GM12878 (cell line): Measurements from ENCODE around the gene TMEM161A. TPM values are rescaled to one million over a fixed set of nuclear protein-coding genes. Genes with fewer than 3 reads are reported as not detected.
A peak's percentile ranks its signal among the peaks of the same experiment; 100 is the strongest.

ENCODE experiments used
- FOXK2 ChIP-seq: fragments of 450-650 bp; IDR thresholded peaks from 2 replicates; pipeline ENCODE4 v1.6.1; 2017; ENCODE audit warnings: mild to moderate bottlenecking, moderate library complexity
- GABPA ChIP-seq: IDR thresholded peaks from 2 replicates; pipeline ENCODE4 v1.6.1; 2014; ENCODE audit warnings: antibody characterized with exemption, low read depth, mild to moderate bottlenecking, inconsistent platforms
- HDAC2 ChIP-seq: fragments of 200-600 bp; sonication (generic); IDR thresholded peaks from 2 replicates; pipeline ENCODE4 v1.6.1; 2017
- STAT1 ChIP-seq: fragments of 450-650 bp; conservative IDR thresholded peaks from 2 replicates; pipeline ENCODE4 v1.6.1; 2014; ENCODE audit warnings: antibody characterized with exemption, mild to moderate bottlenecking
- SUZ12 ChIP-seq: fragments of 200-600 bp; sonication (generic); IDR thresholded peaks from one replicate; pipeline ENCODE4 v1.6.1; 2018; ENCODE audit warnings: antibody characterized with exemption, mild to moderate bottlenecking; ENCODE audit not compliant: unreplicated experiment
- TARDBP ChIP-seq: IDR thresholded peaks from 2 replicates; pipeline ENCODE4 v1.6.1; 2016; ENCODE audit warnings: borderline replicate concordance
- polyA plus RNA-seq, 11 experiments: library from polyadenylated mRNA; depleted of rRNA in 4 of 11; unstranded in 6 of 11; stranded (reverse) in 5 of 11; fragments of >200 nt; fragmentation: Nextera tagmentation in 4 of 11; fragmentation: Illumina TruSeq in 1 of 11; extraction: Ambion mirVana in 4 of 11; extraction: Trizol in 1 of 11; gene quantifications; 1 replicate in 1 of 11; 2 replicates in 10 of 11; pipeline versions ENCODE4 v1.2.1 to v1.2.3, GENCODE V29; 2011 to 2016; ENCODE audit warnings: inconsistent platforms in 2 of 11, missing spikeins in 2 of 11, low read depth in 1 of 11
- total RNA-seq, 4 experiments: library from RNA; depleted of rRNA in 3 of 4; stranded (reverse); fragments of >200 nt in 3 of 4; fragmentation: Illumina TruSeq in 1 of 4; extraction: Trizol in 1 of 4; gene quantifications; 2 replicates each; pipeline versions ENCODE4 v1.2.1 to v1.2.3, GENCODE V29; 2013 to 2021
- TF ChIP-seq, protein P1 (sequence below): fragments of 450-650 bp; formaldehyde crosslinking; IDR thresholded peaks from 2 replicates; pipeline ENCODE4 v1.4.0; 2020; ENCODE audit warnings: mild to moderate bottlenecking, moderate library complexity
- TF ChIP-seq, protein P2 (sequence below): fragments of 450-650 bp; conservative IDR thresholded peaks from 2 replicates; pipeline ENCODE4 v1.6.1; 2017; ENCODE audit warnings: mild to moderate bottlenecking, moderate library complexity
- TF ChIP-seq, protein P3 (sequence below): fragments of 450-650 bp; formaldehyde crosslinking; IDR thresholded peaks from 2 replicates; pipeline ENCODE4 v1.5.0; 2022; ENCODE audit warnings: mild to moderate bottlenecking, missing genetic modification characterization
- TF ChIP-seq, protein P4 (sequence below): fragments of 450-650 bp; IDR thresholded peaks from 2 replicates; pipeline ENCODE4 v1.6.1; 2016; ENCODE audit warnings: mild to moderate bottlenecking
- TF ChIP-seq, protein P5 (sequence below): fragments of 150-350 bp; IDR thresholded peaks from 2 replicates; pipeline ENCODE4 v1.6.1; 2016; ENCODE audit warnings: low read depth, low read length
- TF ChIP-seq, protein P6 (sequence below): IDR thresholded peaks from 2 replicates; pipeline ENCODE4 v1.6.1; 2011; ENCODE audit warnings: borderline replicate concordance, low read depth, mild to moderate bottlenecking, moderate library complexity, low read length; ENCODE audit not compliant: insufficient read depth, poor library complexity, severe bottlenecking

TMEM161A gene
- total and polyA plus RNA-seq, 10 of the 15 experiments (the other 5 are each of a cell fraction or from before 2014, with no cell fraction given): 1.1 to 37.1 (median 19.0) TPM

DNA sequence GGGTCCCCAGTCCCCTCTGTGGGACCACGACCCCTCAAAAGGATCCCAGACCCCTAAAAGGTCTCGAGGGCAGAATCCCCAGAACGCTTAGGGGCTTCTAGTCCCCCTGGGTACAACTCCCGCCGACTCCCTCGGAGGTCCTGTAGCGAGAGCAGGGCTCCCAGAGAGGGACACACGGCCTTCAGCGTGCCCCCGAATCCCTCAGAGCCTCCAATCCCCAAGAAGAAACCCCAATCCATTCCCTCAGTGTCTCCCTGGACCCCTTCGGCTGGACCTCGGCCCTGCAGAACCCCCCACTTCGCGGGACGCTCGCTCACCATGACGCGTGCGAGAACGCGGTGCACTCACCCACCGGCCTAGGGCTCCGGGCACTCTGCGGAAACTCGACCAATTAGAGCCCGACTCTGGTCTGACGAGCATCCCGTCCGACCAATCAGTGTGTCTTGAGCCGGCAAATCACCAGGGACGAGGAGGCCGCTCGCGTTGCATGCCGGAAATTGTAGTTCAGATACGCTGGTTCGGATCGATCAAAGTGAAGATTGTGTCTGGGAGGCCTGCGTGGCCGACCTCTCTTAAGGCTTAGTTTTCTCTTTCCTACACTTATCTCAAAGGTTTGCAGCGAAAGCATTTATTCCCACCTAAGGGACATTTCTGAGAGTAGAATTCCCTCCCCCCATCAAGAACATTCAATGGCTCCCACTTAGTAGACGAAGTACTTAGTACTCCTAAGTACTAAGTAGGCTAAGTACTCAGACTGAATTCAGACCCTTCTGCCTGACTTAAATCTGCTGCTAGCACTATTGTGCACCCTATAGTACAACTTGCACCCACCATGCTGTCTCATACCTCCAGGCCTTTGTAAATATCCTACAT is at the start of gene TMEM161A (continued):
- TF ChIP-seq, protein P1, sequence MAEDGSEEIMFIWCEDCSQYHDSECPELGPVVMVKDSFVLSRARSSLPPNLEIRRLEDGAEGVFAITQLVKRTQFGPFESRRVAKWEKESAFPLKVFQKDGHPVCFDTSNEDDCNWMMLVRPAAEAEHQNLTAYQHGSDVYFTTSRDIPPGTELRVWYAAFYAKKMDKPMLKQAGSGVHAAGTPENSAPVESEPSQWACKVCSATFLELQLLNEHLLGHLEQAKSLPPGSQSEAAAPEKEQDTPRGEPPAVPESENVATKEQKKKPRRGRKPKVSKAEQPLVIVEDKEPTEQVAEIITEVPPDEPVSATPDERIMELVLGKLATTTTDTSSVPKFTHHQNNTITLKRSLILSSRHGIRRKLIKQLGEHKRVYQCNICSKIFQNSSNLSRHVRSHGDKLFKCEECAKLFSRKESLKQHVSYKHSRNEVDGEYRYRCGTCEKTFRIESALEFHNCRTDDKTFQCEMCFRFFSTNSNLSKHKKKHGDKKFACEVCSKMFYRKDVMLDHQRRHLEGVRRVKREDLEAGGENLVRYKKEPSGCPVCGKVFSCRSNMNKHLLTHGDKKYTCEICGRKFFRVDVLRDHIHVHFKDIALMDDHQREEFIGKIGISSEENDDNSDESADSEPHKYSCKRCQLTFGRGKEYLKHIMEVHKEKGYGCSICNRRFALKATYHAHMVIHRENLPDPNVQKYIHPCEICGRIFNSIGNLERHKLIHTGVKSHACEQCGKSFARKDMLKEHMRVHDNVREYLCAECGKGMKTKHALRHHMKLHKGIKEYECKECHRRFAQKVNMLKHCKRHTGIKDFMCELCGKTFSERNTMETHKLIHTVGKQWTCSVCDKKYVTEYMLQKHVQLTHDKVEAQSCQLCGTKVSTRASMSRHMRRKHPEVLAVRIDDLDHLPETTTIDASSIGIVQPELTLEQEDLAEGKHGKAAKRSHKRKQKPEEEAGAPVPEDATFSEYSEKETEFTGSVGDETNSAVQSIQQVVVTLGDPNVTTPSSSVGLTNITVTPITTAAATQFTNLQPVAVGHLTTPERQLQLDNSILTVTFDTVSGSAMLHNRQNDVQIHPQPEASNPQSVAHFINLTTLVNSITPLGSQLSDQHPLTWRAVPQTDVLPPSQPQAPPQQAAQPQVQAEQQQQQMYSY (CRISPR knock-in tag): no peak
- TF ChIP-seq GABPA (0 out of 2 replicates have a peak, but pooled peaks have one; percentile 52), SUZ12 (no peak), FOXK2 (no peak), STAT1 (no peak), HDAC2 (no peak), TARDBP (no peak)
- TF ChIP-seq, protein P2, sequence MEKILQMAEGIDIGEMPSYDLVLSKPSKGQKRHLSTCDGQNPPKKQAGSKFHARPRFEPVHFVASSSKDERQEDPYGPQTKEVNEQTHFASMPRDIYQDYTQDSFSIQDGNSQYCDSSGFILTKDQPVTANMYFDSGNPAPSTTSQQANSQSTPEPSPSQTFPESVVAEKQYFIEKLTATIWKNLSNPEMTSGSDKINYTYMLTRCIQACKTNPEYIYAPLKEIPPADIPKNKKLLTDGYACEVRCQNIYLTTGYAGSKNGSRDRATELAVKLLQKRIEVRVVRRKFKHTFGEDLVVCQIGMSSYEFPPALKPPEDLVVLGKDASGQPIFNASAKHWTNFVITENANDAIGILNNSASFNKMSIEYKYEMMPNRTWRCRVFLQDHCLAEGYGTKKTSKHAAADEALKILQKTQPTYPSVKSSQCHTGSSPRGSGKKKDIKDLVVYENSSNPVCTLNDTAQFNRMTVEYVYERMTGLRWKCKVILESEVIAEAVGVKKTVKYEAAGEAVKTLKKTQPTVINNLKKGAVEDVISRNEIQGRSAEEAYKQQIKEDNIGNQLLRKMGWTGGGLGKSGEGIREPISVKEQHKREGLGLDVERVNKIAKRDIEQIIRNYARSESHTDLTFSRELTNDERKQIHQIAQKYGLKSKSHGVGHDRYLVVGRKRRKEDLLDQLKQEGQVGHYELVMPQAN: peak; percentile 56; the same call in 1 of the 2 replicates
- TF ChIP-seq, protein P3, sequence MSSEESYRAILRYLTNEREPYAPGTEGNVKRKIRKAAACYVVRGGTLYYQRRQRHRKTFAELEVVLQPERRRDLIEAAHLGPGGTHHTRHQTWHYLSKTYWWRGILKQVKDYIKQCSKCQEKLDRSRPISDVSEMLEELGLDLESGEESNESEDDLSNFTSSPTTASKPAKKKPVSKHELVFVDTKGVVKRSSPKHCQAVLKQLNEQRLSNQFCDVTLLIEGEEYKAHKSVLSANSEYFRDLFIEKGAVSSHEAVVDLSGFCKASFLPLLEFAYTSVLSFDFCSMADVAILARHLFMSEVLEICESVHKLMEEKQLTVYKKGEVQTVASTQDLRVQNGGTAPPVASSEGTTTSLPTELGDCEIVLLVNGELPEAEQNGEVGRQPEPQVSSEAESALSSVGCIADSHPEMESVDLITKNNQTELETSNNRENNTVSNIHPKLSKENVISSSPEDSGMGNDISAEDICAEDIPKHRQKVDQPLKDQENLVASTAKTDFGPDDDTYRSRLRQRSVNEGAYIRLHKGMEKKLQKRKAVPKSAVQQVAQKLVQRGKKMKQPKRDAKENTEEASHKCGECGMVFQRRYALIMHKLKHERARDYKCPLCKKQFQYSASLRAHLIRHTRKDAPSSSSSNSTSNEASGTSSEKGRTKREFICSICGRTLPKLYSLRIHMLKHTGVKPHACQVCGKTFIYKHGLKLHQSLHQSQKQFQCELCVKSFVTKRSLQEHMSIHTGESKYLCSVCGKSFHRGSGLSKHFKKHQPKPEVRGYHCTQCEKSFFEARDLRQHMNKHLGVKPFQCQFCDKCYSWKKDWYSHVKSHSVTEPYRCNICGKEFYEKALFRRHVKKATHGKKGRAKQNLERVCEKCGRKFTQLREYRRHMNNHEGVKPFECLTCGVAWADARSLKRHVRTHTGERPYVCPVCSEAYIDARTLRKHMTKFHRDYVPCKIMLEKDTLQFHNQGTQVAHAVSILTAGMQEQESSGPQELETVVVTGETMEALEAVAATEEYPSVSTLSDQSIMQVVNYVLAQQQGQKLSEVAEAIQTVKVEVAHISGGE (CRISPR knock-in tag): no peak
- TF ChIP-seq, protein P4, sequence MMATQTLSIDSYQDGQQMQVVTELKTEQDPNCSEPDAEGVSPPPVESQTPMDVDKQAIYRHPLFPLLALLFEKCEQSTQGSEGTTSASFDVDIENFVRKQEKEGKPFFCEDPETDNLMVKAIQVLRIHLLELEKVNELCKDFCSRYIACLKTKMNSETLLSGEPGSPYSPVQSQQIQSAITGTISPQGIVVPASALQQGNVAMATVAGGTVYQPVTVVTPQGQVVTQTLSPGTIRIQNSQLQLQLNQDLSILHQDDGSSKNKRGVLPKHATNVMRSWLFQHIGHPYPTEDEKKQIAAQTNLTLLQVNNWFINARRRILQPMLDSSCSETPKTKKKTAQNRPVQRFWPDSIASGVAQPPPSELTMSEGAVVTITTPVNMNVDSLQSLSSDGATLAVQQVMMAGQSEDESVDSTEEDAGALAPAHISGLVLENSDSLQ: peak; percentile 99
- TF ChIP-seq, protein P5, sequence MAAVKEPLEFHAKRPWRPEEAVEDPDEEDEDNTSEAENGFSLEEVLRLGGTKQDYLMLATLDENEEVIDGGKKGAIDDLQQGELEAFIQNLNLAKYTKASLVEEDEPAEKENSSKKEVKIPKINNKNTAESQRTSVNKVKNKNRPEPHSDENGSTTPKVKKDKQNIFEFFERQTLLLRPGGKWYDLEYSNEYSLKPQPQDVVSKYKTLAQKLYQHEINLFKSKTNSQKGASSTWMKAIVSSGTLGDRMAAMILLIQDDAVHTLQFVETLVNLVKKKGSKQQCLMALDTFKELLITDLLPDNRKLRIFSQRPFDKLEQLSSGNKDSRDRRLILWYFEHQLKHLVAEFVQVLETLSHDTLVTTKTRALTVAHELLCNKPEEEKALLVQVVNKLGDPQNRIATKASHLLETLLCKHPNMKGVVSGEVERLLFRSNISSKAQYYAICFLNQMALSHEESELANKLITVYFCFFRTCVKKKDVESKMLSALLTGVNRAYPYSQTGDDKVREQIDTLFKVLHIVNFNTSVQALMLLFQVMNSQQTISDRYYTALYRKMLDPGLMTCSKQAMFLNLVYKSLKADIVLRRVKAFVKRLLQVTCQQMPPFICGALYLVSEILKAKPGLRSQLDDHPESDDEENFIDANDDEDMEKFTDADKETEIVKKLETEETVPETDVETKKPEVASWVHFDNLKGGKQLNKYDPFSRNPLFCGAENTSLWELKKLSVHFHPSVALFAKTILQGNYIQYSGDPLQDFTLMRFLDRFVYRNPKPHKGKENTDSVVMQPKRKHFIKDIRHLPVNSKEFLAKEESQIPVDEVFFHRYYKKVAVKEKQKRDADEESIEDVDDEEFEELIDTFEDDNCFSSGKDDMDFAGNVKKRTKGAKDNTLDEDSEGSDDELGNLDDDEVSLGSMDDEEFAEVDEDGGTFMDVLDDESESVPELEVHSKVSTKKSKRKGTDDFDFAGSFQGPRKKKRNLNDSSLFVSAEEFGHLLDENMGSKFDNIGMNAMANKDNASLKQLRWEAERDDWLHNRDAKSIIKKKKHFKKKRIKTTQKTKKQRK: peak; percentile 10; the same call in 1 of the 2 replicates
- TF ChIP-seq, protein P6, sequence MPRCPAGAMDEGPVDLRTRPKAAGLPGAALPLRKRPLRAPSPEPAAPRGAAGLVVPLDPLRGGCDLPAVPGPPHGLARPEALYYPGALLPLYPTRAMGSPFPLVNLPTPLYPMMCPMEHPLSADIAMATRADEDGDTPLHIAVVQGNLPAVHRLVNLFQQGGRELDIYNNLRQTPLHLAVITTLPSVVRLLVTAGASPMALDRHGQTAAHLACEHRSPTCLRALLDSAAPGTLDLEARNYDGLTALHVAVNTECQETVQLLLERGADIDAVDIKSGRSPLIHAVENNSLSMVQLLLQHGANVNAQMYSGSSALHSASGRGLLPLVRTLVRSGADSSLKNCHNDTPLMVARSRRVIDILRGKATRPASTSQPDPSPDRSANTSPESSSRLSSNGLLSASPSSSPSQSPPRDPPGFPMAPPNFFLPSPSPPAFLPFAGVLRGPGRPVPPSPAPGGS: no peak
